HG03025 (cell line): ENCODE results near the gene MEOX1.
"Not testable (repeated sequence)": the region's sequence is repeated elsewhere in the genome, so short reads cannot be mapped to it uniquely, and the experiment has no call there.

Source experiments
- ATAC-seq: cut with Tn5 transposase; IDR thresholded peaks from one replicate; pipeline ENCODE4 v1.9.1; 2021; ENCODE audit warnings: mild to moderate bottlenecking, moderate library complexity; ENCODE audit not compliant: unreplicated experiment, low FRiP score

Gene MEOX1

DNA sequence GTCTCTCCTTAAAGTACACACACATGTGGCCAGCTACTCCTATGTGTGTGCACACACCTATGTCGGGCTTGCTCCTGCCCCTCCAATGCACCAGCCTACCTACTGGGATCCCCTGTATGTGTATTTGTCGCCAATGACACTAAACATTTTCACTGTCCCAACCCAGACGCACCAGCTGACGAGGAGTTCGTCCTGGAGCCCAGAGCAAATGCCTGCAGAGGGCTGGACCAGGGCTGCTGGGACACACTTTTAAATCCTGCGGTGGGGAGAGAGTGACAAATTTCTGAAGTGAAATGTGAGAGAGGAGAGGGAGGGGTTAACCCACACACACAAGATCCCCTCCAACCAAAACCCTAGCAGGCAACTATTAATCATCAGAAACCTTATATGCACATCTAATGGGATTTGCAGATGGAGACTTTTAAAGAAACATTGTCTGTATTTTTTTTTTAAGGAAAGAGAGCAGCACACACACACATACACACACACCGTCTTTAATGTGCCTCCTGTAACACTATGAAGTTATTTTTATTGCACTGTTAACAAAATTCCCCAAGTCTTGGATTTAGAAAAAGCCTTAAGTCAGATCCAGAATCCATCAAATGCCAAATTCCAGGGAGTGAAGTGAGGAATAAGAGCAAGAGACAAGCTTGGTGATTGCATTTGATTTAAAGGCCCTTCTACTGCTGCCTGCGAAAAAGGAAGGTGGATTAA, at the start of gene MEOX1:
MEOX1 (minus strand) TSS at position 224 of the 714 bp plus-strand sequence. CDS start 388 bp downstream, outside the sequence.
- ATAC-seq = no peak

DNA sequence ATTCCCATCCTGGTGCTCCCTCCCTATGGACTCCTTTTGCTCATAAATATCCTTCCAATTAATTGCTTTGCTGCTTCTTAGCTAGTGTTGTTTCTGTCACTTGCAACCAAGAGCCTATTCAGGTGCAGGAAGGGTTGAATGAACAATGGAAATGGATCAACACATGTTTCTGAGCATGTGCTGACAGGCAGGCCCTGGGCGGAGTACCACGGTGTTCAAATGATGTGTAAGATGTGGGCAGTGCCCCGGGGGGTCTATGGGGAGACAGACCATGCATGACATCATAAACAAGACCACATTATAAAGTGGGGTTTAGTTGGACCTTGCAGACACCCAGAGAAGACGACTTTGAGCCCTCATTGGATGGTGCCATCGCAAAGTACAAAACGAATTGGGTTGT, 48.4 kb upstream of the MEOX1 start:
- no peak for ATAC-seq

DNA sequence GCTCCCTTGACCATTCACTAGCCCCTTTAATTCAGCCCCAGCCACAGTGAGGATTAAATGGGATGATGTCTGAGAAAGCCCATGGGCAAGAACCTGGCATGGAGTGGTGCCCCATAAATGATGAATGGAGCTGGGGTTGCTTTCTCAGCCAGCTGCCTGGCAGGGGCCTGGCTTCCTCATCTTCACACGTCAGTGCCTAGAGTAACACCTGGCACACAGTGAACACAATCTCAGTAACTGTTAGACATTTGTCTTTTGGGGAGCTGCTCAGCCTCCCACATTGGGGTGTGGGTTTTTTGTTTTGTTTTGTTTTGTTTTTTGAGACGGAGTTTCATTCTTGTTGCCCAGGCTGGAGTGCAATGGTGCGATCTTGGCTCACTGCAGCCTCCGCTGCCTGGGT, 47.5 kb upstream of the MEOX1 start:
- ATAC-seq = no peak

DNA sequence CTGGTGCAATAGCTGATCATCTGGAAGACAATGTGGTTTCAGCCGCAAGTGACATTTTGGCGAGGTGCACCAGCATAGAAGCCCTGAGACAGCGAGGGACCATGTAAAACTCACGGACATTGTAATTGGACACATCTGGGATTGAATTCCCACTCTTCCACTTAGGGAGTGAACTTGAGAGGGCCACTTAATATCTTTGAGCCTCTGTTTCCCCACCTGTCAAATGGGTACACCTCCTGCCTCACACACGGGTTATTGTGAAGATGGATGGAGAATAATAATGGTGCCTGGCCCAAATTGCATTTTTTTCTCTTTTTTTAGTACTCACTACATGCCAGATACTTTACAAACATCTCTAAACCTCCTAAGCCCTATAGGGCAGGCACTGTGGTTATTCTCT, 45.5 kb upstream of the MEOX1 start:
- no peak for ATAC-seq

DNA sequence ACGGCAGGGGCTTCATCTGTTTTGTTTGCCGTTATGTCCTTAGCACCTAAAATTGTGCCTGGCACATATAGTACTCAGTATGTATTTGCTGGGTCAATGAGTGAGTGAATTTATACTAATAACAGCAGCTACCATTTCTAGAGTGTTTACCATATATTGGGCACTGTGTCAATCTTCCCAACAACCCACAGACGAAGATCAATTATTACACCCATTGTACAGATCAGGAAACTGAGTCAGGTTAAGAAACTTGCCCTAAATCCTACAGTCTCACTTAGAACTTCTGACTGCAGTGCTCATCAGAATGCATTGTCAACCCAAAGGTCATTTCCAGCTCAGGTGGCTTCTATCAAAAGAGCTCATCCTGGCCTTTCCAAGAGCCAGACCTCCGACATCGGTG, 44.5 kb upstream of the MEOX1 start:
- ATAC-seq = no peak

DNA sequence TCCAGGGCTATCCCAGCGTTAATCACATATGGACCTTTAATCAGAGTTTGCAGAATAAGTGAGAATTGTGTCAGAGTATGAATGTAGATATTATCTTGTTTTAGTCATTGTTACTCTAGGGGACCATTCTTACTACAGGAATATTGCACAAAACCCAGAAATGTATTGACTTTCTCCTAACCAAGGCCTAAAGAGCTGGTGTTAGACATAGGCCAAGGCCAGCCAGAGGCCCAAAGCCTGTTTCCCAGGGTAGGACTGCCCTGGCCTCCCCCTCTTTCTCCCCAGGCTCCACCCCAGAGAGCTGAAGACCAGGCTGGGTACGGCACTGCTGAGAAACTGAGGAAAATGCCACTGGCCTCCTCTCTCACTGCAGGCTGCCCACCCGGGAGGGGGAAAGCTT, 41.9 kb upstream of the MEOX1 start:
- no peak for ATAC-seq

DNA sequence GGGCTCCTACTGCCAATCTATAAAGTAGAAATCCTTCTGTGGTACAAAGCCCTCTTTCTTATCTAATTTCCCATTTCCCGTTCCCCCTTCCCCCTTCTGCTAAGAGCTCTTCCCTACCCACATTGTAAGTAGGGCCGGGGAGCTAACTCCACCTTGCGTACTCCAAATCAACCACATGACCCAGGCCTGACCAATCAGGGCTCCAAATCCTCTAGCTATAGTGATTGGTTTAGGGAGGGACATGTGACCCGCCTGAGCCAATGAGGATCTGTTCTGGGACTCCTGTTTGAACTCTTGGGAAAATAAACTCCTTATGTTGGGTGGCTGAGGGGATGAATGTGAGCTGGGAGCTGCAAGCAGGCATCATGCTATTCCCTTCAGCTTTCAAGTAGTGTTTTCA, 40.9 kb upstream of the MEOX1 start:
- ATAC-seq = no peak

DNA sequence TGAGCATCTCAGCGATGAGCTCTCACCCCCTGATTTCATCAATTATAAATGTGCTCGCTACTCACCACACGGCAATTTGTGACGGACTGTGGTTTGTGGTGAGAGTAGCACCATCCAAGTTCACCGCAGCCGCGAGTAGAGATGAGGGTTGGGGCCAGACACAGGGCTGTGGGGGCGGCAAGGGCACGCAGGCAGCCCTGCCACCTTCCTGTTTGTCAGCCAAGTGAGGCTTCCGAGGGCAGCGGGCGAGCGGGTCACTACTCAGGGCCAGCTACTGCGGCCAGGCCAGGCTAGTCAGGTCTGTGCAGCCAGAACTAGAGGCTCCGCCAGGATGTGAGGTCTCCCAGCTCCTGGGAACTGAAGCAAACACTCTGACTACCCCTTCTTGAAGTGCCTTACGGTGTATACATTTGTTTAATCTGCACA, 39.6 kb upstream of the MEOX1 start:
- ATAC-seq = no peak

DNA sequence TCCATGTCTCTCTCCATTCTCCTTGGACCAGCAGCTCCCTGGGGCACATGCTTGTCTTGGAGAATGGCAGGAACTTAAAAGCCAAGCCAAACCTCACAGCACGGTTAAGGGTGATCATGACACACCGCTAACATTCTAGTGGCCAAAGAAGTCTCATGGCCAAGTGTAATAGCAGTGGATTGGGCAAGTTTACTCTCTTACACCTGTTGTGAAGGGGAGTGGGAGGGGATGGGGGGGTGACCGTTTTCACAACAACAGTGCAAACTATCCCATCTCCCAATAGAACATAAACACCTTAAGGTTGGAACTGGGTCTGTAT, 37.7 kb upstream of the MEOX1 start:
- ATAC-seq = no peak

DNA sequence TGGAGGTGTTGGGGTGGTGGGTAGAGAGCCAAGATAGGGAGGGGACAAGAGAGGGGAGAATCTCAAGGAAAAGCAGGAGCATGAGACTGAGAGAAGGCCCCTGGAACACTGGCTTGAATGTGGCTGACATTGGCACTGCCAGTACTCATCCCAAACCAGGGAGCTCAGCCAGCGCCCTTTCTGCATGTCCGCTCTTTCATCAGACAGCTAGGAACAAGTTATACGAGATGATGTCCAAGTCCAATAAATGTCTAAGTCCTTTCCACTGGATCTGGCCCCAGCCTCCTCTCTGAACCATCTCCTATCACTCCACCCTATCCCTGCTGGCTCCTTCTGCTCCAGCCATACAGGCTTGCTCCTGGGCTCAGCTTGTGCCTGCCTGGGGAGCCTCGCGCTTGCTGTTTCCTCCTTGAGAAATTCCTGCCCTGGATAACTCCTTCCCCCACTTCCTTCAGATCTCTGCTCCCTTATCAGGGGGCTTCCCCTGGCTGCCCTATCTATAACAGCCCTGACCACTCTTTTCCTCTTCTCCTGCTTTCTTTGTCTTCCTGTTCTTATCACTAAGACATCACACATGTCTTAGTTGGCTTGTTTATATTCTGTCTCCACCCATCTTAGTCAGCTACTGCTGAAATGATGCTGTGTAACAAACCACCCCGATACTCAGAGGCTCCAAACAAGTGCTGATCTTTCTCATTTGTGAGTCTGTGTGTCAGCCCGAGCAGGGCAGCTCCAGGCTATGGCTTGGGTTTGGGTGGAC, 37.1 kb upstream of the MEOX1 start:
- no peak for ATAC-seq

DNA sequence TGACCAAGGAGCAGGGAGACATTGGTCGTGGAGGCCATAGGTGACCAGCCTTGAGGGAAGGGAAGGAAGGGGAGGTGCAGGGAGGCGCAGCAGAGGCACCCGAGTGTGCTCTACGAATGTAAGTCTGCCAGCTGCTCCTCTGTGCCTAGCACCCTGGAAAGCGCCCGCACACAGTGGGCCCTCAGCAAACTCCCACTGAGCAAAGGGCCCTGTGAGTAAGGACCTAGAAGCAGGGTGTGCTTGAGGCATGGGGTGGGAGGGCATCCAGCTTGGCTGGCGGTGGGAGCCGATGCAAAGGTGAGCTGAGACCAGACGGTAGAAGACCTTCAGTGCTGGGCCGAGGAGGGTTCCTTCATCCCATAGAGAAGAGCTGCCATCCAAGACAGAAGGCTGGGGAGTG, 36.2 kb upstream of the MEOX1 start:
- ATAC-seq = no peak

DNA sequence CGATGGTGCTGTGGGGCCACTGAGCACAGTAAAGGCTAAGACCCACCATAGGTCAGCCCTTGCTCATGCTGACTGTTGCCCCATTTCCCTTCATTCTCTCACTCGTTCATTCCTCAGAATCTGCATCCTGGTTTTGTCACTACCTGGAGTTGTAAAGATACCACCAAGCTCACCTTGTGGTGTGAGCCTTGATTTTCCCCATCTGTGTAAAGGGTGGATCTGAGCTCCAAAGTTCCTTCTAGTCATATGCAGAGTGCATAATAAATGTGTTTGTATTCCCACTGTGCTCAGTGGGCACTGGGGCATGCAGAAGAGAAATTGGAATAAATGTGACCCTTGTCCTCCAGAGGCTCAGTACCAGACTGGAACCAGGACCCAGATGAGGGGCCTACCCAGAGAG, 35.2 kb upstream of the MEOX1 start:
- ATAC-seq = no peak

DNA sequence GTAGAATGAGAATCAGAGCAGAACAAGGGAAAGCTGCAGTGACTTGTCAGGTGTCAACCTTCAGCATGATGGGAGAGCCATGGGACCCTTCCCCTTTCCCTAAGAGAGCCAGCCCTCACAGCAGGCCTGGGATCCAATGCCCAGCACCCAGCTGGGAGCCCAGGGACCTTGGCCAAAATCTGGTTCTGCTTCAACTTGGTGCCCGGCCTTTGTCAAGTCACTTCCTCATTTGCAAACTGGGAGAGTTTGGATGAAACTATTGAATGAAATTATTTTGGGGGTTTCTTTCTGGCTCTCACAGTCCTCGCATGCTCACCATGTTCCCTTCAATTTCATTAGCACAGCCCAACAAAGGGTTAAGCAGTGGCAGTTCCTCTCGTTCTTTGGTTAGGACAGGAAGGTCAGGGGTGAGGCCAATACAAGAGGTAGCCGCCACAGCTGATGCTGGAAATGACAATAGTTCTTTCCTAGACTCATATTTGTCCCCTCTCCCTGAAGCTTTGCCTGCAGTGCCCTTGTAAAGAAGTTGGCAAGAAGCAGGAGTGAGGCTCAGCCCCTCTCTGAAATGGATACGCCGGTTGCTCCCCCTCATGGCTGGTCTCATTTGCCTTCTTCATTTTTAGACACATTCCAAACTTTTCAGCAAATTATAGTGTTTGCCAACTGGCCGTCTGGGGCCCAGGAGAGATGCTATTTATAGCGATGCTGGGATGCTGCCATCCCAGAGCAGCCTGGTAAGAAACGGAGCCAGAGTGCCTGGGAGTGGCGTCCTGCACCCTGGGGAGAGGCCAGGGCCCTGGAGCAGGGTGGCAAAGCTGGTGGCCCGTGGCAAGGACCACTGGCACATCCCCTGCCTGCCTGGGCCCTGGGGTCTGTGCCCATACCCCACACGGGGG, 34.5 kb upstream of the MEOX1 start:
- ATAC-seq = no peak

DNA sequence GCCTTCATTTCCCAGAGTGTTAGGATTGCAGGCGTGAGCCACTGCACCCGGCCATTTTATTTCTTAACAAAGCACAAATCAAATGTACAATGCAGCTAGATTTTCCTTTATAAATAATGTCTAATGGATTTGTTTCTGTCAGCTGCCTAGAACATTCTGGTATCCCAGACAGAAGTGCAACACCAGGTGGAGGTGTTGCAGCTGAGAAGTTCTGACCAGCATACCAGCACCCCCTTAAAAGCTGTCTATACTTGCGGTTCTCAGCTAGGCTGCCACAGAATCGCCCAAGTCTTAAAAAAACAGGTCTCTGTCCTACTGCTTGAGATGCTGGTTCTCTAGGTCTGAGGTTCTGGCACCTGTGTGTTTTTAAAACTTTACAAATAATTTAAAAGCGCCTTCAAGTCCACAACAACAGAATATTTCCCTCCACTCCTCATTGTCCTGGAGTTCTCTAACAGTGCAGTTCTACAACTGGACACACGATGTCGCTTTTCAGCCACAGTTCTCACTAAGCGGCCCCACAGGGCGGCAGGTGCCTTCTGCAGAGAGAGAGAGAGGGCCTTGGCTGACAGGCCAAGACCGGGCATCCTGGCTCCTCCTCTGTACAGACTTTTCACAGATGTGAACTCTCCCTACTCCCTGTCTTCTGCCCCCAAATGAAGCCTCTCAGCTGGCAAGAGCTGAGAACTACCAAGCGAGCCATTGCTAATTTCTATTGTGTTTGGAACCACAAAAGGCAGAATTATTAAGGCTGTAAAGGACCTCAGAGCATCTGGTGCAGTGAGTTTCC, 32.6 kb upstream of the MEOX1 start:
- ATAC-seq = no peak

DNA sequence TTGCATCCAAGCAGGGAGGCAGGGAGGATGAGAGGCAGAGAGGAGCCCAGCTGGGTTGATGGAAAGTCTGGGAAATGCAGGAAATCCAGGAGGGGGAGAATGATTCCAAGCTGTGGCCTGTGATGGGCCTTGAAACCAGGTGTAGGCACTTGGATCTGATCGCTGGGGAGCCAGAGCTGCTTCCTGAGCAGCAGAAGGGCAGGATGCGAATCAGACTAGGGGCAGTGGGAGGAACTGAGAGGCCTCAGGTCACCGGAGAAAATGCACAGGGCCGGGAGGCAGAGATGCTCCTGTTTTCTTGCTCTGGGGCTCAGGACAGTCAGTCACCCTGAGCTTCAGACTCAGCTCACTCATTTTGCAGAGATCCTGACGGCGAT, 29.6 kb upstream of the MEOX1 start:
- no peak for ATAC-seq

DNA sequence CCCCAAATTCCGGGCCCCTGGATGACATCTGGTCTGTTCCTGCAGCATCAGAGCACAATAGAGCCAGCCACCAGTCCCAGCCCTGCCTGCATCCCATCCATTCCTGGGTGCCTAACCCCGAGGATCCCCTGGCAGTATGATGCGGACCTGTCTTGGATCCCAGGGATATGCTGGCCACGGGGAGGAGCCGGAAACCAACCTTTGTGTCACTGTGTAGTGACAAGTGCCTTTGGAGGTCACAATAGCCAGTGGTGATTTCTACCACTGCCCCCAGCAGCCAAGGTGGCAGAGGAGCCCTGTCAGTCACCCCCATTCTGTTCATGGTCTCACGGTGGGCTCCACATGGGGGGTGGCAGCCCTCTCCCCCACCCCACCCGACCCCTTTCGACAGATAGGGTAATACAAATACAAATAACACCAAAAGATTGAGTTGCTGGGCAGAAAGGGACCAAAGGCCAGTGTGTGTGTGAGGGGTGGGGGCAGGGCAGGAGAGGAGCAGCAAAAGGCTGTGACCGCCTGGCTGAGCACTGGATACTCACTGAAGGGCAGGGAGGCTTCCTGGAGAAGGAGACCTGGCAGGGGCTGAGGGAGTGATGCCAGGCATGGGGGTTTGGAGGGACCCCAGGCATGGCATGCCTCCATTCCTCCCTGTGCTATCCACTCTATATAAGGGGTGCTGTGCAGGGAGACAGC, 29.0 kb upstream of the MEOX1 start:
- ATAC-seq = no peak

DNA sequence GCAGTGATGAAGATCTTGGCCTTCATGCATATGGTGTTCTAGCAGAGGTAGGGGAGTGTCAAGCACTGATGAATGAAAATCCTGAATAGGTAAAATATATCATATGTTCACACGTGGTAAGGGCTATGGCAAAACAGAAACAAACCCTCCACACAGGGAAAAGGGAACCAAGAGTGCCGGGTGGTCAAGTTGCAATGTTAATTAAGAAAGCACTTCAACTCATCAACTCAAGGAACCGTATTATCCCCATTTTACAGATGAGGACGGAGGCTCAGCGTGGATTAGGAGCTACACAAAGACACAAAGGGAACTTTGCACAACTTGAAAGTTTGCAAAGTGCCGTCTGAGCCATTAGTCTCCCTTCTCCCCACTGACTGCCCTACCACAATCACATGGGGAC, 28.1 kb upstream of the MEOX1 start:
- ATAC-seq = no peak

DNA sequence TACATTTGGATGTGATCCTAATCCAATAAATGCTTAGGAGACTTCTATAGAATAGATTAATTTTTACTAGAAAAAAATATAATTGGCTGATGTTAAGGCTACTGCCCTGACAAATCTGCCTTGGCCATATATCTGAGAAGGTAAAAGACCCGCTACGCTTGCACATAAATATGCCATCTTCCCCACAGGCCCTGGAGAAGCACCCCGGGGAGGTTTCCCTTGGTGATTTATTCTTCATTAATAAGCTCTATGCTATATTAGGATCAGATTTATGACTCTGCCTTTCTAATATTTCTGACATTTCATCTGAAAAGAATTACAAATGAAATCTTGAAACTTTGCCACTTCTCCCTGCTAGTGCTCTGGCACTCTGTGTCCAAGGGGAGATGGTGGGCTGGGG, 27.4 kb upstream of the MEOX1 start:
- ATAC-seq = no peak

DNA sequence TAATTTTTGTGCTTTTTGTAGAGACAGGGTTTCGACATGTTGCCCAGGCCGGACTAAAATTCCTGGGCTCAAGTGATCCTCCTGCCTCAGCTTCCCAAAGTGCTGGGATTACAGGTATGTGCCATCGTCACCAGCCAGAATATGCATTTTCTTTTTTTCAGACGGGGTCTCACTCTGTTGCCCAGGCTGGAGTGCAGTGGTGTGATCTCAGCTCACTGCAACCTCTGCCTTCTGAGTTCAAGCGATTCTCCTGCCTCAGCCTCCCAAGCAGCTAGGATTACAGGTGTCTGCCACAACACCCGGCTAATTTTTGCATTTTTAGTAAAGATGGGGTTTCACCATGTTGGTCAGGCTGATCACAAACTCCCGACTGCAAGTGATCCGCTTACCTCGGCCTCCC, 25.2 kb upstream of the MEOX1 start:
- not testable (repeated sequence) for ATAC-seq
